HFFc6 (cell line): ENCODE measurements around the gene PEMT. TPM values are rescaled to one million over a fixed set of nuclear protein-coding genes. Genes with fewer than 3 reads are reported as not detected.

Source experiments
- DNase-seq: peaks from one replicate; pipeline ENCODE4 v3.0.0-alpha.2; 2018
- H3K27ac Mint-ChIP-seq: 2 replicates; pipeline ENCODE4 v1.8.0; 2020; ENCODE audit warnings: mild to moderate bottlenecking, mixed read lengths
- H3K27me3 Mint-ChIP-seq: 2 replicates; pipeline ENCODE4 v1.8.0; 2021; ENCODE audit warnings: mild to moderate bottlenecking, moderate library complexity, mixed read lengths; ENCODE audit not compliant: insufficient read depth
- H3K36me3 Mint-ChIP-seq: 2 replicates; pipeline ENCODE4 v1.8.0; 2021; ENCODE audit warnings: low read depth, mixed read lengths
- H3K4me1 Mint-ChIP-seq: 2 replicates; pipeline ENCODE4 v1.8.0; 2020; ENCODE audit warnings: low read depth, mixed read lengths
- H3K4me3 Mint-ChIP-seq: 2 replicates; pipeline ENCODE4 v1.8.0; 2020; ENCODE audit warnings: mild to moderate bottlenecking, moderate library complexity, mixed read lengths
- H3K9me3 Mint-ChIP-seq: 2 replicates; pipeline ENCODE4 v1.8.0; 2020; ENCODE audit warnings: mild to moderate bottlenecking, mixed read lengths
- total RNA-seq, 6 experiments: library from RNA; stranded (reverse); fragmentation: NEBNext Ultra II Directional; extraction: Animal tissue kit (Norgen Biotek cat#: 25700); gene quantifications; 2 replicates in 1 of 6; 3 replicates in 5 of 6; pipeline ENCODE4 v1.2.3, GENCODE V29; 2021
- TF ChIP-seq, protein P1 (sequence below): fragments of 200-600 bp; sonication (generic); IDR thresholded peaks from 2 replicates; pipeline ENCODE4 v1.5.0; 2021; ENCODE audit warnings: antibody characterized with exemption, mild to moderate bottlenecking

The PEMT gene
- total RNA-seq, 6 experiments from 2014 or later, result 33.0 to 49.2 (median 44.0) TPM

DNA sequence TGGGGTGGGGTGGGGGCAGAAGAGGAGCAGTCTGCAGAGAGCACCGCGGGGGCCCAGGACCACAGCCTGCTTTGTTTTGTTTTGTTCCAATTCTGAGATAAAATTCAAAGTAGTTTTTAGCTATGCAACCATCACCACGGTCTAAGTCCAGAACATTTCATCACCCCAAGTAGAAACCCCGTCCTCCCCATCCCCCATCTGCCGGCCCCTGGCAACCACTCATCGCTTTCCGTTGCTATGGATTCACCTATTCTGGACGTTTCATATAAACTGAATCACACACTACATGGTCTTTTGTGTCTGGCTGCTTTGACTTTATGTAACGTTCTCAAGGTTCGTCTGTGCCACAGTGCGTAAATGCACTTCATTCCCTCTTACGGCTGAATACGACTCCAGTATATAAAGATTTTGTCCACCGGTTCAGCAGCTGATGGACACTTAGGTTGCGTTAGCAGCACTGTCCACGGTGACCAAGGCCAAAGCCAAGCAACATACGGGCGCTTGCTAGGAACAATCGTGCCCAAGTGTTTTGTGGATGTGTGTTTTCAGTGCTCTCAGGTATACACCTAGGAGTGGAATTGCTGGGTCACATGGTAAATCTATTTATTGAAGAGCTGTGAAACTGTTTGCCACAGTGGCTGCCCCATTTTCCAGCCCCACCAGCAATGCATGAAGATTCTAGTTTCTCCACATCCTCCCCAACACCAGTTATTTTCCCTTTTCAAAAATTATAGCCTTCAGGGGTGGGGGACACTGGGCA, 67.6 kb downstream of the PEMT start:
- no peaks in the 10 kb centered on the region for H3K4me1 Mint-ChIP-seq
- no peaks in the 10 kb centered on the region for H3K36me3 Mint-ChIP-seq
- H3K4me3 Mint-ChIP-seq, result no peak overlapping the region
- H3K27ac Mint-ChIP-seq, result no peak overlapping the region
- no peaks in the 10 kb centered on the region for H3K9me3 Mint-ChIP-seq
- DNase-seq, result no peak
- H3K27me3 Mint-ChIP-seq, result no peaks in the 10 kb centered on the region; the same call in 1 of the 2 replicates
- TF ChIP-seq, protein P1, sequence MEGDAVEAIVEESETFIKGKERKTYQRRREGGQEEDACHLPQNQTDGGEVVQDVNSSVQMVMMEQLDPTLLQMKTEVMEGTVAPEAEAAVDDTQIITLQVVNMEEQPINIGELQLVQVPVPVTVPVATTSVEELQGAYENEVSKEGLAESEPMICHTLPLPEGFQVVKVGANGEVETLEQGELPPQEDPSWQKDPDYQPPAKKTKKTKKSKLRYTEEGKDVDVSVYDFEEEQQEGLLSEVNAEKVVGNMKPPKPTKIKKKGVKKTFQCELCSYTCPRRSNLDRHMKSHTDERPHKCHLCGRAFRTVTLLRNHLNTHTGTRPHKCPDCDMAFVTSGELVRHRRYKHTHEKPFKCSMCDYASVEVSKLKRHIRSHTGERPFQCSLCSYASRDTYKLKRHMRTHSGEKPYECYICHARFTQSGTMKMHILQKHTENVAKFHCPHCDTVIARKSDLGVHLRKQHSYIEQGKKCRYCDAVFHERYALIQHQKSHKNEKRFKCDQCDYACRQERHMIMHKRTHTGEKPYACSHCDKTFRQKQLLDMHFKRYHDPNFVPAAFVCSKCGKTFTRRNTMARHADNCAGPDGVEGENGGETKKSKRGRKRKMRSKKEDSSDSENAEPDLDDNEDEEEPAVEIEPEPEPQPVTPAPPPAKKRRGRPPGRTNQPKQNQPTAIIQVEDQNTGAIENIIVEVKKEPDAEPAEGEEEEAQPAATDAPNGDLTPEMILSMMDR, result no peak

DNA sequence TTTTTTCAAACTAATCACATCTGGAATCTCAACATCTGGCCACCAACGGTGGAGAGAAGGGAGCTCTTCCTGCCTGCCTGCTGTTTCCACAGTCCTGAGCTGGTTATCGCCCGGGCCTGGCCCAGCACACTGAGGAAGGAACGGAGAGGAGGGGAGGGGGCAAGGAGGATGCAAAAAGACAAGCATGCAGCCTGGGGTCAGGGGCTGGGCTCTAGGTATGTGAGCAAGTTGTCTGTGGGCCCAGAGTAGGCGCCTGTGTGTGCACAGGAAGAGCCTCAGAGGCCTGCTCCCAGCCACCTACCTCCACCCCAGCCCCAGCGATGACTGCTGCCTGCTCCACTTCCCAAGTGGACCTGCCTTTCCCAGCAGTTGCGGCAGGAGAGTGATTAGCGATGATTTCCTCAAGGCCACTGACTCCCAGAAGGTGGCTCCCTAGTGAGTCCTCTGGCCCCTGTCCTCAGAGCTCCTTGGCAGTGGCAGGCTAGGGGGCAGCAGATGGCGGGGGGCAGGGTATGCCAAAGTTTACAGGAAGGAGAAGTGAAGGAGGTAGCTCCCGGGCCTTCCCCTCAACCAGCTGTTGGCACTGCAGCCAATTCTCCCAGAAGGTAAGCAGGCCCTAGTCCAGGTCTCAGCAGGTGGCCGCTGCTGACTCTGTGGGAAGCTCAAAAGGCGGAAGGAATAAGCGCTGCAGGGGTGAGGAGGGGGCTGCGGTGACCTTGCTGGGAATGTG, 68.3 kb downstream of the PEMT start:
- no peak overlapping the region for H3K4me3 Mint-ChIP-seq
- DNase-seq, result no peak
- H3K4me1 Mint-ChIP-seq, result no peaks in the 10 kb centered on the region
- H3K27ac Mint-ChIP-seq, result no peak overlapping the region
- H3K9me3 Mint-ChIP-seq, result no peaks in the 10 kb centered on the region
- TF ChIP-seq, protein P1, result no peak
- H3K36me3 Mint-ChIP-seq, result no peaks in the 10 kb centered on the region
- no peaks in the 10 kb centered on the region; the same call in 1 of the 2 replicates for H3K27me3 Mint-ChIP-seq

DNA sequence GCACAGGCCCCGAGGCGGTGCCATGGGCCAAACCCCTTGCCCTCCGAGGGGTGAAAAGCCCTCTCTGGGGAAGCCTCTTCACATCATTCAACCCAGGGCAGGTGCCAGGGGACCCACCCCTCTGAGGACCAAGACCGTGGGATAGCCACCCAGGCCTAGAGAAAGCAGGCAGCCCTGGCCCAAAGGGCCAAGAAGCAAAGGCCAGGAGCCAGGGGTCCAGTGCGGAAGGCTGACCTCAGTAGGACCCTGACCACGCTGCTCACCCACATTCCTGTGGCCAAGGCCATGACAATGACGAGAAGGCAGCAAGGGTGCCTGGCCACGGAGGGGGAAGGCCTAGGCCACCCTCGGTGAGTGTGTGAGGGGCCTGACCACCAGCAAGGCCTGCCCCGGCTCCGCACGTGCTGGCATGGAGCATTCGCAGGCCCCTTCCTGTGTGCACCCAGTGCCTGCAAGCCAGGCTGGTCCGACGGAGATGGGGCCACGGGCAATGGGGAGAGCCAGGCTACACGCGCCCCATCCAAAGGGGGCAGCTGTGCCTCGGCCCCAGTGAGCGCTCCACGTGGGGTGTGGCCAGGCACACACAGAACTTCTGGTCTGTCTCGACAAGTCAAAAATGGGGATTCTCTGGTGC, 70.8 kb downstream of the PEMT start:
- Mint-ChIP-seq H3K9me3 (no peaks in the 10 kb centered on the region), H3K4me3 (no peak overlapping the region), H3K4me1 (peaks cover 9% of the 10 kb centered on the region), H3K27me3 (no peaks in the 10 kb centered on the region), H3K36me3 (no peaks in the 10 kb centered on the region), H3K27ac (no peak overlapping the region)
- TF ChIP-seq, protein P1, result no peak
- DNase-seq, result no peak

DNA sequence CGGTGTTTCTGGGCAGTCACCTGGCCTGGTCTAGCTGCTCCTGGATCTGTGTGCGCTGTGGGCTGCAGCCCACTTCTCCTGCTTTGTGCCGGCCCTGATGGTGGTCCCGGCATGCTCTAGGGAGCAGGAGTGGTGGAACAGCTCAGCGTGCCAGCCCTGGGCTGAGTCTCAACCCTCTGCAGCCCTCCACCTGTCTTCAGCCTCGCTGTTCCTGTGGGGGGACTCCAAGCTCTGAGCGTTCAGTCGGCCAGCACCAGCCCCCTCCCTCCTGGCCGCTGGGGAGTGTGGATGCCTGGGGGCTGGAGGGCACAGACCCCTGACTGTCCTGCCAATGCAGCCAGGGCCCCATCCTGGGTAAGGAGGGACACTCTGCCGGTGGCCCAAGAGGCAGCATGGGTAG, 71.6 kb downstream of the PEMT start:
- Mint-ChIP-seq H3K4me1 (peaks cover 17% of the 10 kb centered on the region), H3K27me3 (no peaks in the 10 kb centered on the region), H3K27ac (no peak overlapping the region), H3K36me3 (no peaks in the 10 kb centered on the region), H3K9me3 (no peaks in the 10 kb centered on the region), H3K4me3 (no peak overlapping the region)
- no peak for DNase-seq
- TF ChIP-seq, protein P1, result no peak

DNA sequence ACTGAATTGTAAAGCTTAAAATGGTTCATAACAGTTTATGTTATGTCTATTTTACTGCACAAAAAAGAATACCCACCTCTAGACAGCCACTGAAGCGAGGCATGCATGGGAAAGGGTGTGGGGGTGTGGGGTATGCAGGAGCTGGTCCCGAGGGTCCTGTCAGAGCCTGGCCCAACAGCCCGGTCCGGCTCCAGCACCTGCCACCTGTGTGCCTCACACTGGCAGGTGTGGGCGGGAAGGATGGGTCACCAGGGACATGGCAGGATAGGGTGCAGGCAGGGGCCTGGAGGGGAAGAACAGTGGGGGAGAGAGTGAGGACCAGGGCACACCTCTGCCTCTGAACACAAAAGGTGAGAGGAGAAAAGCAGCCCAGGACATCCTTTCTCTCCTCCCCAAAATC, 72.6 kb downstream of the PEMT start:
- no peak overlapping the region for H3K27ac Mint-ChIP-seq
- DNase-seq, result no peak
- TF ChIP-seq, protein P1, result no peak
- peaks cover 20% of the 10 kb centered on the region for H3K4me1 Mint-ChIP-seq
- H3K36me3 Mint-ChIP-seq, result no peaks in the 10 kb centered on the region
- no peak overlapping the region for H3K4me3 Mint-ChIP-seq
- no peaks in the 10 kb centered on the region for H3K27me3 Mint-ChIP-seq
- H3K9me3 Mint-ChIP-seq, result no peaks in the 10 kb centered on the region
